Keratinocyte (primary cell): ENCODE measurements around the gene LCMT1. TPM values are rescaled to one million over a fixed set of nuclear protein-coding genes. Genes with fewer than 3 reads are reported as not detected.
A peak's percentile ranks its signal among the peaks of the same experiment; 100 is the strongest.

Experiments used
- DNase-seq: peaks from one replicate; pipeline ENCODE4 v3.0.0-alpha.2; 2011; ENCODE audit warnings: low read depth, missing footprints, low spot score
- FAIRE-seq: peaks from 2 replicates; lab custom pipeline; 2011; peaks lifted over from hg19 to GRCh38; lab: Jason Lieb, UNC
- H2AFZ ChIP-seq: 2 replicates; pipeline ENCODE4 v1.6.0; 2012; ENCODE audit warnings: low read length, control low read depth, inconsistent platforms; ENCODE audit not compliant: control insufficient read depth
- H3K27ac ChIP-seq: 2 replicates; pipeline ENCODE4 v1.5.1; 2011; ENCODE audit warnings: low read length; ENCODE audit not compliant: control insufficient read depth, insufficient read depth
- H3K27me3 ChIP-seq: 3 replicates; pipeline ENCODE4 v1.6.0; 2011; ENCODE audit warnings: low read length; ENCODE audit not compliant: control insufficient read depth, insufficient read depth; ENCODE audit errors: extremely low read depth
- H3K36me3 ChIP-seq, 2 experiments: 2 replicates in 1 of 2; 3 replicates in 1 of 2; pipeline ENCODE4 v1.5.1; 2011; ENCODE audit warnings: low read length in 2 of 2, mild to moderate bottlenecking in 1 of 2; ENCODE audit not compliant: control insufficient read depth in 2 of 2, insufficient read depth in 2 of 2; ENCODE audit errors: extremely low read depth in 1 of 2
- H3K4me1 ChIP-seq: 3 replicates; pipeline ENCODE4 v1.5.1; 2011; ENCODE audit warnings: low read length; ENCODE audit not compliant: control insufficient read depth, insufficient read depth; ENCODE audit errors: extremely low read depth
- H3K4me2 ChIP-seq: 3 replicates; pipeline ENCODE4 v1.6.0; 2011; ENCODE audit warnings: low read depth, low read length; ENCODE audit not compliant: control insufficient read depth, insufficient read depth; ENCODE audit errors: extremely low read depth
- H3K4me3 ChIP-seq, 3 experiments: fragments of 200-600 bp in 1 of 3; sonication (generic) in 1 of 3; 2 replicates in 2 of 3; 3 replicates in 1 of 3; pipeline ENCODE4 v1.5.1; 2011 to 2016; ENCODE audit warnings: low read length in 3 of 3, mild to moderate bottlenecking in 3 of 3, control low read depth in 2 of 3, inconsistent platforms in 1 of 3, low read depth in 1 of 3, mixed read lengths in 1 of 3, mixed run types in 1 of 3, moderate library complexity in 1 of 3; ENCODE audit not compliant: control insufficient read depth in 2 of 3, insufficient read depth in 2 of 3; ENCODE audit errors: extremely low read depth in 1 of 3
- H3K79me2 ChIP-seq: 2 replicates; pipeline ENCODE4 v1.6.0; 2012; ENCODE audit warnings: low read length; ENCODE audit not compliant: control insufficient read depth, insufficient read depth
- H3K9ac ChIP-seq: 3 replicates; pipeline ENCODE4 v1.6.0; 2011; ENCODE audit warnings: low read length; ENCODE audit not compliant: control insufficient read depth, insufficient read depth; ENCODE audit errors: extremely low read depth
- H3K9me1 ChIP-seq: 3 replicates; pipeline ENCODE4 v1.6.0; 2011; ENCODE audit warnings: low read length; ENCODE audit not compliant: control insufficient read depth, insufficient read depth; ENCODE audit errors: extremely low read depth
- H3K9me3 ChIP-seq: 2 replicates; pipeline ENCODE4 v1.5.1; 2012; ENCODE audit warnings: low read depth, low read length; ENCODE audit not compliant: control insufficient read depth
- H4K20me1 ChIP-seq: 3 replicates; pipeline ENCODE4 v1.6.0; 2011; ENCODE audit warnings: low read length; ENCODE audit not compliant: control insufficient read depth, insufficient read depth; ENCODE audit errors: extremely low read depth
- EZH2 ChIP-seq: IDR thresholded peaks from one replicate; pipeline ENCODE4 v1.6.1; 2012; ENCODE audit warnings: inconsistent platforms, mild to moderate bottlenecking, low read length, moderate library complexity
- dilution Hi-C: fragments of 300-500 bp; cut with MboI; formaldehyde crosslinking; loops from one replicate; pipeline ENCODE4 v1.7.0; 2020; ENCODE audit warnings: low sequenced_read_pairs; ENCODE audit not compliant: extremely low pct_ligation_motif_present
- polyA plus RNA-seq, 5 experiments: library from polyadenylated mRNA; depleted of rRNA in 3 of 5; stranded (reverse) in 3 of 5; stranded (forward) in 1 of 5; unstranded in 1 of 5; fragments of >200 nt; gene quantifications; 1 replicate in 1 of 5; 2 replicates in 3 of 5; 3 replicates in 1 of 5; pipeline versions ENCODE4 v1.2.1 to v1.2.3, GENCODE V29; 2011 to 2012; ENCODE audit warnings: missing spikeins in 2 of 5, low read depth in 1 of 5, low replicate concordance in 1 of 5
- TF ChIP-seq, protein P1 (sequence below), 3 experiments: IDR thresholded peaks in 1 of 3; conservative IDR thresholded peaks in 1 of 3; optimal IDR thresholded peaks in 1 of 3; 2 replicates in 2 of 3; 3 replicates in 1 of 3; pipeline versions ENCODE3 to v1.5.1; 2011; ENCODE audit warnings: low read length in 3 of 3, mild to moderate bottlenecking in 3 of 3, moderate library complexity in 2 of 3, control low read depth in 1 of 3, inconsistent platforms in 1 of 3; ENCODE audit not compliant: insufficient read depth in 2 of 3; ENCODE audit errors: extremely low read depth in 1 of 3

Gene LCMT1
- polyA plus RNA-seq, 1 donor (not counting 4 experiments of a cell fraction or from before 2014, with no cell fraction given), result 30.3 TPM

- Histone ChIP-seq H3K9me1 (no peaks in the 10 kb centered on the region), H3K4me3 (no peak overlapping the region), H3K79me2 (no peaks in the 10 kb centered on the region), H3K9ac (no peak overlapping the region), H3K4me2 (no peak overlapping the region), H4K20me1 (no peaks in the 10 kb centered on the region), H3K9me3 (no peaks in the 10 kb centered on the region), H3K27me3 (no peaks in the 10 kb centered on the region), H3K27ac (no peak overlapping the region), H3K4me1 (peaks cover 2% of the 10 kb centered on the region), H2AFZ (no peak overlapping the region), H3K36me3 (no peaks in the 10 kb centered on the region)
- TF ChIP-seq EZH2, result no peak
- TF ChIP-seq, protein P1, sequence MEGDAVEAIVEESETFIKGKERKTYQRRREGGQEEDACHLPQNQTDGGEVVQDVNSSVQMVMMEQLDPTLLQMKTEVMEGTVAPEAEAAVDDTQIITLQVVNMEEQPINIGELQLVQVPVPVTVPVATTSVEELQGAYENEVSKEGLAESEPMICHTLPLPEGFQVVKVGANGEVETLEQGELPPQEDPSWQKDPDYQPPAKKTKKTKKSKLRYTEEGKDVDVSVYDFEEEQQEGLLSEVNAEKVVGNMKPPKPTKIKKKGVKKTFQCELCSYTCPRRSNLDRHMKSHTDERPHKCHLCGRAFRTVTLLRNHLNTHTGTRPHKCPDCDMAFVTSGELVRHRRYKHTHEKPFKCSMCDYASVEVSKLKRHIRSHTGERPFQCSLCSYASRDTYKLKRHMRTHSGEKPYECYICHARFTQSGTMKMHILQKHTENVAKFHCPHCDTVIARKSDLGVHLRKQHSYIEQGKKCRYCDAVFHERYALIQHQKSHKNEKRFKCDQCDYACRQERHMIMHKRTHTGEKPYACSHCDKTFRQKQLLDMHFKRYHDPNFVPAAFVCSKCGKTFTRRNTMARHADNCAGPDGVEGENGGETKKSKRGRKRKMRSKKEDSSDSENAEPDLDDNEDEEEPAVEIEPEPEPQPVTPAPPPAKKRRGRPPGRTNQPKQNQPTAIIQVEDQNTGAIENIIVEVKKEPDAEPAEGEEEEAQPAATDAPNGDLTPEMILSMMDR (optimal IDR thresholded peaks at IDR 0.05 in 1 of 3, IDR thresholded peaks at IDR 0.05 in 1 of 3, conservative IDR thresholded peaks at IDR 0.05 in 1 of 3; ENCODE audit: extremely low read depth in 1 of 3, insufficient read depth in 2 of 3, low read length in 3 of 3), result no peak
- DNase-seq (no peak), FAIRE-seq (no peak)
- dilution Hi-C loops, result no loop called here
Observed at GRCh38 chr16:25194273-25194878, 82.8 kb downstream of the LCMT1 start.

DNA sequence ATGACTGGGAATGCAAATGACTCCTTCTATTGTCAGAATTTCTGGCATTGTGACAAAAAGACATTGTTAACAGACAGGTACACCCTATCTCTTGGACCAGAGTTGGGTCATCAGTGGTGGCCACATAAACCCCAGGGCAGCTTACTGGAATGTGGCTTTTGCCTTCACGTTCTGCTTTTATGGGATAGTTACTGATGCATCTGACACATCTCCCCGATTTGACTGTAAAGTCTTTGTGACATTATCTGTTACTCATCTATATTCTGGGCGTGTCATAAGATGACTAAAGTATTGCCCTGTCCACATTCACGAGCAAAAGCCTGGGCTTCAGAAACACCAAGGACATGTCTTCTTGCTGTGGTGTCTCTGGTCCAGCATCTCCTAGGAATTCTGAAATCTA lies 86.5 kb downstream of the LCMT1 start:
- Histone ChIP-seq H3K9me3 (no peaks in the 10 kb centered on the region), H3K79me2 (no peaks in the 10 kb centered on the region), H3K27ac (no peak overlapping the region), H3K4me2 (no peak overlapping the region), H2AFZ (no peak overlapping the region), H3K9ac (no peak overlapping the region), H4K20me1 (no peaks in the 10 kb centered on the region), H3K9me1 (no peaks in the 10 kb centered on the region), H3K36me3 (no peaks in the 10 kb centered on the region), H3K4me3 (no peak overlapping the region), H3K4me1 (no peaks in the 10 kb centered on the region), H3K27me3 (no peaks in the 10 kb centered on the region)
- dilution Hi-C loops, result no loop called here
- DNase-seq, result peak; percentile 13
- no peak for FAIRE-seq
- no peak for TF ChIP-seq EZH2
- TF ChIP-seq, protein P1 (optimal IDR thresholded peaks at IDR 0.05 in 1 of 3, IDR thresholded peaks at IDR 0.05 in 1 of 3, conservative IDR thresholded peaks at IDR 0.05 in 1 of 3; ENCODE audit: extremely low read depth in 1 of 3, insufficient read depth in 2 of 3, low read length in 3 of 3), result no peak
